GM18499 (cell line): ENCODE results near the gene BCL2L13.

Experiments
- ATAC-seq: cut with Tn5 transposase; IDR thresholded peaks from one replicate; pipeline ENCODE4 v1.9.1; 2021; ENCODE audit warnings: moderate number of reproducible peaks; ENCODE audit not compliant: insufficient read depth, unreplicated experiment

Gene BCL2L13

GRCh38 chr22:17774926-17775685 lies 136.5 kb downstream of the BCL2L13 start:
- no peak for ATAC-seq

GRCh38 chr22:17775781-17776465 lies 137.4 kb downstream of the BCL2L13 start:
- ATAC-seq, result no peak

GRCh38 chr22:17777005-17777716 lies 138.6 kb downstream of the BCL2L13 start:
- no peak for ATAC-seq

GRCh38 chr22:17777717-17778044 lies 139.1 kb downstream of the BCL2L13 start:
- ATAC-seq, result no peak

GRCh38 chr22:17778412-17778976 lies 139.9 kb downstream of the BCL2L13 start:
- ATAC-seq, result no peak

GRCh38 chr22:17779286-17780115 lies 140.9 kb downstream of the BCL2L13 start:
- no peak for ATAC-seq

GRCh38 chr22:17780116-17780740 lies 141.7 kb downstream of the BCL2L13 start:
- ATAC-seq, result no peak
